Stomach smooth muscle (tissue), 2 donors: Measurements from ENCODE around the gene ATP11C.
A peak's percentile ranks its signal among the peaks of the same experiment; 100 is the strongest.
"Not testable (repeated sequence)": the region's sequence is repeated elsewhere in the genome, so short reads cannot be mapped to it uniquely, and the experiment has no call there.

Experiments
- H3K27ac ChIP-seq: one replicate; pipeline ENCODE4 v1.7.0; 2013; ENCODE audit warnings: mild to moderate bottlenecking, low read length, inconsistent platforms
- H3K27me3 ChIP-seq, 2 donors: one replicate each; pipeline ENCODE4 v1.7.0; 2013; ENCODE audit warnings: low read length in 2 of 2; ENCODE audit not compliant: insufficient read depth in 2 of 2, control insufficient read depth in 1 of 2
- H3K36me3 ChIP-seq, 2 donors: one replicate each; pipeline ENCODE4 v1.7.0; 2013; ENCODE audit warnings: low read length in 2 of 2; ENCODE audit not compliant: control insufficient read depth in 2 of 2, insufficient read depth in 2 of 2
- H3K4me1 ChIP-seq: one replicate; pipeline ENCODE4 v1.7.0; 2013; ENCODE audit warnings: low read length; ENCODE audit not compliant: control insufficient read depth, insufficient read depth
- H3K4me3 ChIP-seq, 2 donors: one replicate each; pipeline ENCODE4 v1.7.0; 2013; ENCODE audit warnings: low read length in 2 of 2
- H3K9ac ChIP-seq, 2 donors: one replicate each; pipeline ENCODE4 v1.7.0; 2013; ENCODE audit warnings: low read length in 2 of 2, mild to moderate bottlenecking in 1 of 2
- H3K9me3 ChIP-seq, 2 donors: one replicate each; pipeline ENCODE4 v1.7.0; 2013; ENCODE audit warnings: low read length in 2 of 2; ENCODE audit not compliant: control insufficient read depth in 2 of 2
- donor health status: healthy.
- donor health status: Pancreatic carcinoma.

ATP11C gene

DNA sequence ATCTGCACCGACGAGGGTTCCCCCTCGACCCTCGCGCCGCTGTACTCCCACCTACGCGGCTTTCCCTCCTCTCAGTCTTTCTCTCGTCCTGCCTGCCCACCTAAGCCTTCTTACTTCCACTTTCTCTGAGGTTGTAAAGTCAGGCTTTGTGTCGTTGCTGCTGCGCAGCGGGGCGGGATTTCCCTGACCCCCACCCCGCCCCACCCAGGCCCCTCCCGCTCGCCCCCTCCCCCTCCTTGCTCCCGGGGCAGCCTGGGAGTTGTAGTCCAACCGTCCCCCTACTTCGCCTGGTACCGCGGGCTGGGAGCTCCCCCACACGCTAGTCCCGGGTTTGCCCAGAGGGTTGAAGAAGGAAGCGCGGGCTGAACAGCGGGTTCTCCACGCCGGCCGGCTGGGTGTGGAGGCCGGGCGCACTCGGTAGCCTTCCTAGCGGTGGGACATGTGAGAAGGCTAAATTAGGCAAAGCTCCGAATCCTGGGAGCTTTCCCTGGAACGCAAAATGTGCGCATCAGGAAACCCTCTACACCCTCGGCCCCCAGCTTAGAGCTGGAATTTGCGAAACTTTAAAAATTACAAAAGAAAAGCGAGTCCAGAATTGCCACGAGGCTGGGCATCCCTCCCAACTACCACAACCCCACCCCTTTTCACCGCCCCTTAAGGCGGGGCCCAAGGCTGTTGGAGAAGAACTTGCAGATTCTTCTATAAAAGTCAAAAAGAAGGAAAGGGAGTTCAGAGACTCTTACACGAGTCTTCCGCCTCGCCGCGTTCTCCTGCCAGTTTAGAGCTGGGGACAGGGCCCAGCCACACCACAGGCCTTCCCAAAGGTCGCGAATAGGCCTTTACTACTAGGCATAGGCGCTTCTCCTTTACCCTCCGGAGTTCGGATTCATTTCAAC lies at the start of gene ATP11C:
Gene ATP11C (minus strand): TSS at position 153 of the 896 bp plus-strand sequence. CDS start 1,011 bp downstream, outside the sequence.
- peak within 1 kb of the TSS; percentile 73 to 88 for H3K9ac ChIP-seq

DNA sequence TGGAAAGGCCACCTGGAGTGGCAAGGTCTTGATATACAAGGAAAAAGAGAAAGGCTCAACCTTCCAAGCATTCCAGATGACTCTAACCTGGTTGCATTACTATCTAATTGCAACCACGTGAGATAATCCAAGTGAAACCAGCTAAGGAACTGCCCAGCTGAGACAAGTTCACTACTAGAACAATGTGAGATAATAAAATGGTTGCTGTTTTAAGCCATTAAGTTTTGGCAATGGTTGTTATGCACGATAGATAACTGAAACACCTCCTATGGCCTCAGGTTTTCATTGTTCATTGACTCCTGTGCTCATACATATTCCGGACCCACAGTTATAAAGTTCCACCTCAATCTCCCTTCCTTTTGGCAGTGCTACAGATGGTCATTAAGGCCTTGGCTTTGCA lies 41.6 kb upstream of the ATP11C start:
- H3K4me3 ChIP-seq = no peak overlapping the region
- H3K9ac ChIP-seq = no peak overlapping the region
- no peaks in the 10 kb centered on the region for H3K36me3 ChIP-seq
- H3K4me1 ChIP-seq = no peaks in the 10 kb centered on the region
- H3K27ac ChIP-seq = no peak overlapping the region
- no peaks in the 10 kb centered on the region for H3K9me3 ChIP-seq
- peaks cover 0 to 13% of the 10 kb centered on the region in 2 donors for H3K27me3 ChIP-seq

More for the DNA sequence above, at the start of gene ATP11C:
- H3K4me1 ChIP-seq = peaks cover 2% of the 10 kb centered on the region
- no peaks in the 10 kb centered on the region for H3K9me3 ChIP-seq
- peaks cover 0 to 3% of the 10 kb centered on the region in 2 donors for H3K27me3 ChIP-seq
- H3K4me3 ChIP-seq = peak within 1 kb of the TSS; percentile 69 to 76
- no peaks in the 10 kb centered on the region for H3K36me3 ChIP-seq
- H3K27ac ChIP-seq = peak within 1 kb of the TSS; percentile 86

DNA sequence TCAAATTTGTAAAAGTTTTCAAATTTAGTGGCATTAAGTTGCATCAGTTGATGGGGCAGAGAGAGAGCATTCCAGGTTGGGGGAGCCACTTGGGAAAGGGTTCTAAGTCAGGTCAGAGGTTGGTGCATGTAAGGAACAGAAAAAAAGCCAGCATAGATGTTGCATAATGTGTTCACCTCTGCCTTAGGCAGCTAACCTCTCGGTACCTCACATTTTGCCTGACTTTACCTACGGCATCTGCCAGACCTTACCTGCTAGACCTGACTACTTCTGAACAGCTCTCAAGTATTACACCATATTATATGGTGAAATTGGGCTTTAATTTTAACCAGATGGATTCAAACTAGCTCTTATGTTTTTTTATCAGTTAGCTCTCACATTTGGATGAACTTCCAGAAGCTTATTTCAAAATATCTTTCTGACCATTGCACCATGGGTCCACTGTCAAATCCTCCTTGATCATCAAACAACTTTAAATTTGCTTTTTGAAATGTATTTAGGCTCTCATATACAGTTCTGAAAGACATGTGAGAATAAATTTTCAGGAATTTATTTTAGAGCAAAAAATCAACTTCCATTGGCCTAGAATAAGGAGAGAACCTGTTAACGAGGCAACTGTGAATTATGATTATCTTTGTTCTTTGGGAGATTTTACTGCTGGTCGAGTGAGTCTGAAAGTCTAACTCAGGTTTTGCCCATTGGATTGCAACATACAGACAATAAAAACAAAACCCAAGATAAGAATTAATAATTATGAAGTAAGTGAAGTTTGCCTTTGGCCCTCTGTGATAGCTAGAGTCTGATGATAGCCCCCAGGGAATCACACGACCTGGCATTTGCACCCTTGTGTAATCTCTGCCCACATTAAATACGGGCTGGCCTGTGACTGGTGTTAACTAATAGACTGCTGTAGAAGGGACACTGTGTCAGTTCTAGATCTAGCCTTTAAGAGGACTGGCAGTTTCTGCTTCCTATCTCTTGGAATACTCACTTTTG lies 40.1 kb upstream of the ATP11C start:
- H3K27ac ChIP-seq = no peak overlapping the region
- no peak overlapping the region for H3K4me3 ChIP-seq
- no peaks in the 10 kb centered on the region for H3K4me1 ChIP-seq
- H3K27me3 ChIP-seq = peaks cover 0 to 13% of the 10 kb centered on the region in 2 donors
- no peaks in the 10 kb centered on the region for H3K36me3 ChIP-seq
- no peak overlapping the region for H3K9ac ChIP-seq
- no peaks in the 10 kb centered on the region for H3K9me3 ChIP-seq

DNA sequence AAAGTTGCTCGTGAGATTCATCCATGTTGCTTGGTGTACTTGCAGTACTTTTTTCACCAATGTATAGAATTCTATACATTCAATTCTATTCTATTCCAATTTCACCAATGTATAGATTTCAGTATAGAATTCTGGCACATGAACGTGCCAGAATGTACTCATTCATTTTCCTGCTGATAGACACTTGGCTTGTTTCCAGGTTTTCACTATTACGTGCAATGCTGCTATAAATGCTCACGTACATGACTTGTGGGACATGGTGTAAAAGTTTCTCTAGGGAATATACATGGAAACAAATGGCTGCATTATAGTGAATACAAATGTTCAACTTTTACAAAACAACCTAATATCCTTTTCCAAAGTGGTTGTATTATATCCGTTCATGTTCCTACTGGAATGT lies 39.3 kb upstream of the ATP11C start:
- Histone ChIP-seq H3K9me3 (no peaks in the 10 kb centered on the region), H3K4me1 (no peaks in the 10 kb centered on the region), H3K4me3 (no peak overlapping the region), H3K27ac (no peak overlapping the region), H3K9ac (no peak overlapping the region), H3K27me3 (peaks cover 0 to 13% of the 10 kb centered on the region in 2 donors), H3K36me3 (no peaks in the 10 kb centered on the region)

GRCh38 chrX:139971394-139971749 lies 38.5 kb upstream of the ATP11C start:
- Histone ChIP-seq H3K9me3 (no peaks in the 10 kb centered on the region), H3K27ac (no peak overlapping the region), H3K9ac (no peak overlapping the region), H3K36me3 (no peaks in the 10 kb centered on the region), H3K4me1 (no peaks in the 10 kb centered on the region), H3K4me3 (no peak overlapping the region), H3K27me3 (peaks cover 0 to 15% of the 10 kb centered on the region in 2 donors)

- Histone ChIP-seq H3K9me3 (no peaks in the 10 kb centered on the region), H3K36me3 (no peaks in the 10 kb centered on the region), H3K4me3 (no peak overlapping the region), H3K27me3 (peaks cover 0 to 15% of the 10 kb centered on the region in 2 donors), H3K27ac (no peak overlapping the region), H3K9ac (no peak overlapping the region), H3K4me1 (no peaks in the 10 kb centered on the region)
Measured at GRCh38 chrX:139969286-139969685, 36.4 kb upstream of the ATP11C start.

GRCh38 chrX:139967750-139968149 lies 34.9 kb upstream of the ATP11C start:
- Histone ChIP-seq H3K4me3 (no peak overlapping the region), H3K9ac (no peak overlapping the region)

GRCh38 chrX:139967300-139967699 lies 34.4 kb upstream of the ATP11C start:
- peaks cover 0 to 11% of the 10 kb centered on the region in 2 donors for H3K27me3 ChIP-seq
- no peaks in the 10 kb centered on the region for H3K9me3 ChIP-seq
- no peak overlapping the region for H3K27ac ChIP-seq
- no peak overlapping the region for H3K9ac ChIP-seq
- no peak overlapping the region for H3K4me3 ChIP-seq
- no peaks in the 10 kb centered on the region for H3K36me3 ChIP-seq
- H3K4me1 ChIP-seq = no peaks in the 10 kb centered on the region

More at GRCh38 chrX:139967750-139968149, 34.9 kb upstream of the ATP11C start:
- H3K27ac ChIP-seq = no peak overlapping the region
- no peaks in the 10 kb centered on the region for H3K9me3 ChIP-seq
- no peaks in the 10 kb centered on the region for H3K4me1 ChIP-seq
- H3K36me3 ChIP-seq = no peaks in the 10 kb centered on the region
- peaks cover 0 to 11% of the 10 kb centered on the region in 2 donors for H3K27me3 ChIP-seq

GRCh38 chrX:139966159-139966558 lies 33.3 kb upstream of the ATP11C start:
- not testable (repeated sequence) for H3K9me3 ChIP-seq, H3K4me1 ChIP-seq, H3K27me3 ChIP-seq

DNA sequence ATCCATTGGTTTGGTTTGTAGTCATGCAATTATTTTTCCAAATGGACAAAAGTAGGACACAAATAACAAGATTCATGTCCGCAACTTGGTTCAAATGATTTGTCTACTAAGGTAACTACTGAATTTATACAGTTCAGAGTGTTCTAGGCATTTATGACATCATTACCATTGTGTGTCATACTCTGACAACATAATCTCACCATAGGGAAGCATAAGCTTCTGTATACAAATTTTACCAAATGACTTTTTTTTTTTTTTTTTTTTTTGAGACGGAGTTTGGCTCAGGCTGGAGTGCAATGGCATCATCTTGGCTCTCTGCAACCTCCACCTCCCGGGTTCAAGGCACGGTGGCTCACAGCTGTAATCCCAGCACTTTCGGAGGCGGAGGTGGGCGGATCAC lies 32.6 kb upstream of the ATP11C start, which contains the start of gene CXorf66:
Gene CXorf66 (minus strand): TSS at position 101 of the 400 bp plus-strand sequence. CDS start 25 bp downstream, at position 76.
- H3K27me3 ChIP-seq = peaks cover 0 to 5% of the 10 kb centered on the region in 2 donors
- no peaks in the 10 kb centered on the region for H3K9me3 ChIP-seq
- no peak within 1 kb of the TSS for H3K9ac ChIP-seq
- H3K4me3 ChIP-seq = no peak within 1 kb of the TSS
- no peak within 1 kb of the TSS for H3K27ac ChIP-seq
- H3K4me1 ChIP-seq = no peaks in the 10 kb centered on the region
- no peaks in the 10 kb centered on the region for H3K36me3 ChIP-seq

More at GRCh38 chrX:139966159-139966558, 33.3 kb upstream of the ATP11C start:
- H3K9ac ChIP-seq, H3K27ac ChIP-seq, H3K36me3 ChIP-seq, H3K4me3 ChIP-seq: not testable (repeated sequence)
